ENCODE measurements around the gene WAC. TPM values are rescaled to one million over a fixed set of nuclear protein-coding genes. Genes with fewer than 3 reads are reported as not detected.
"Not testable (repeated sequence)": the region's sequence is repeated elsewhere in the genome, so short reads cannot be mapped to it uniquely, and the experiment has no call there.

The WAC gene
- 100 to 1,000 TPM; 145 to 166 (median 146) TPM for polyA plus RNA-seq (ENCODE audit: insufficient read length in 3 of 3)
- long read RNA-seq, donor 1, full-length matches to known transcripts = 7 of 34 reads
- long read RNA-seq, donor 1, partial matches to known transcripts = 8 of 34 reads
- long read RNA-seq, donor 1, other reads (novel, unspliced or antisense) = 19 of 34 reads
- long read RNA-seq, donor 2, full-length matches to known transcripts = 12 of 19 reads
- long read RNA-seq, donor 2, partial matches to known transcripts = 7 of 19 reads
- long read RNA-seq, donor 2, other reads (novel, unspliced or antisense) = 0 of 19 reads
- long read RNA-seq, donor 3, partial matches to known transcripts = 7 of 14 reads
- long read RNA-seq, donor 3, other reads (novel, unspliced or antisense) = 0 of 14 reads
- long read RNA-seq, donor 4, full-length matches to known transcripts = 7 of 7 reads
- long read RNA-seq, donor 4, partial matches to known transcripts = 0 of 7 reads
- long read RNA-seq, donor 4, other reads (novel, unspliced or antisense) = 0 of 7 reads
- long read RNA-seq, donor 5, partial matches to known transcripts = 5 of 10 reads
- long read RNA-seq, donor 5, other reads (novel, unspliced or antisense) = 0 of 10 reads
- long read RNA-seq, donor 6, full-length matches to known transcripts = 7 of 7 reads
- long read RNA-seq, donor 6, partial matches to known transcripts = 0 of 7 reads
- long read RNA-seq, donor 6, other reads (novel, unspliced or antisense) = 0 of 7 reads
- long read RNA-seq, donor 7, partial matches to known transcripts = 30 of 34 reads
- long read RNA-seq, donor 7, other reads (novel, unspliced or antisense) = 0 of 34 reads
- long read RNA-seq, donor 8, full-length matches to known transcripts = 1 of 1 reads
- long read RNA-seq, donor 8, partial matches to known transcripts = 0 of 1 reads
- long read RNA-seq, donor 8, other reads (novel, unspliced or antisense) = 0 of 1 reads
- long read RNA-seq, donor 9, full-length matches to known transcripts = 6 of 77 reads
- long read RNA-seq, donor 9, partial matches to known transcripts = 60 of 77 reads
- long read RNA-seq, donor 9, other reads (novel, unspliced or antisense) = 11 of 77 reads
- long read RNA-seq, donor 10, full-length matches to known transcripts = 7 of 64 reads
- long read RNA-seq, donor 10, partial matches to known transcripts = 49 of 64 reads
- long read RNA-seq, donor 10, other reads (novel, unspliced or antisense) = 8 of 64 reads
- long read RNA-seq, donor 11, full-length matches to known transcripts = 2 of 14 reads
- long read RNA-seq, donor 11, partial matches to known transcripts = 12 of 14 reads
- long read RNA-seq, donor 11, other reads (novel, unspliced or antisense) = 0 of 14 reads
- long read RNA-seq, donor 12, full-length matches to known transcripts = 12 of 42 reads
- long read RNA-seq, donor 12, partial matches to known transcripts = 23 of 42 reads
- long read RNA-seq, donor 12, other reads (novel, unspliced or antisense) = 7 of 42 reads
- long read RNA-seq, donor 13, partial matches to known transcripts = 5 of 10 reads
- long read RNA-seq, donor 13, other reads (novel, unspliced or antisense) = 0 of 10 reads
- long read RNA-seq, donor 14 = 0 reads
- long read RNA-seq, donor 15, full-length matches to known transcripts = 7 of 65 reads
- long read RNA-seq, donor 15, partial matches to known transcripts = 58 of 65 reads
- long read RNA-seq, donor 15, other reads (novel, unspliced or antisense) = 0 of 65 reads
- long read RNA-seq, donor 16, full-length matches to known transcripts = 6 of 6 reads
- long read RNA-seq, donor 16, partial matches to known transcripts = 0 of 6 reads
- long read RNA-seq, donor 16, other reads (novel, unspliced or antisense) = 0 of 6 reads

- DNase-seq = peak; percentile 95
Observed at GRCh38 chr10:28532337-28533185, at the start of gene WAC. Gene WAC (plus strand): TSS chr10:28533118. CDS start chr10:28533580, 462 bp downstream.

- no peak for DNase-seq
Observed at GRCh38 chr10:28489206-28489605, 43.7 kb upstream of the WAC start.

- DNase-seq = not testable (repeated sequence)
Observed at GRCh38 chr10:28490256-28490865, 42.6 kb upstream of the WAC start.

- DNase-seq = no peak
Observed at GRCh38 chr10:28492116-28492920, 40.6 kb upstream of the WAC start.

- no peak for DNase-seq
Observed at GRCh38 chr10:28494420-28494819, 38.5 kb upstream of the WAC start.

GRCh38 chr10:28495084-28495483 lies 37.8 kb upstream of the WAC start:
- DNase-seq = no peak

- DNase-seq = no peak
Observed at GRCh38 chr10:28496017-28496416, 36.9 kb upstream of the WAC start.

GRCh38 chr10:28496481-28496961 lies 36.4 kb upstream of the WAC start:
- DNase-seq = no peak

- DNase-seq = no peak
Observed at GRCh38 chr10:28497313-28498126, 35.4 kb upstream of the WAC start.

GRCh38 chr10:28500203-28500602 lies 32.7 kb upstream of the WAC start:
- DNase-seq = peak; percentile 38

GRCh38 chr10:28503114-28503513 lies 29.8 kb upstream of the WAC start:
- DNase-seq = no peak

GRCh38 chr10:28505359-28505959 lies 27.5 kb upstream of the WAC start:
- DNase-seq = no peak

- DNase-seq = no peak
Observed at GRCh38 chr10:28508304-28508925, 24.5 kb upstream of the WAC start.

- DNase-seq = no peak
Observed at GRCh38 chr10:28509286-28509685, 23.6 kb upstream of the WAC start.

- no peak for DNase-seq
Observed at GRCh38 chr10:28514648-28515047, 18.3 kb upstream of the WAC start.

- DNase-seq = no peak
Observed at GRCh38 chr10:28520346-28520745, 12.6 kb upstream of the WAC start.
